Uterus (tissue), 2 donors: ENCODE data around the gene PKP4.

Source experiments
- CTCF ChIP-seq, 4 experiments: fragments of 200-600 bp in 2 of 4; fragments of 450-650 bp in 2 of 4; sonication (generic) in 2 of 4; IDR thresholded peaks; one replicate each; pipeline ENCODE4 v1.5.1; 2016 to 2019; ENCODE audit warnings: antibody characterized with exemption in 4 of 4, mild to moderate bottlenecking in 2 of 4, moderate library complexity in 1 of 4
- POLR2A ChIP-seq, 2 donors: fragments of 450-650 bp; IDR thresholded peaks; one replicate each; pipeline ENCODE4 v1.6.1; 2016; ENCODE audit warnings: antibody characterized with exemption in 2 of 2, mild to moderate bottlenecking in 1 of 2, moderate library complexity in 1 of 2

DNA sequence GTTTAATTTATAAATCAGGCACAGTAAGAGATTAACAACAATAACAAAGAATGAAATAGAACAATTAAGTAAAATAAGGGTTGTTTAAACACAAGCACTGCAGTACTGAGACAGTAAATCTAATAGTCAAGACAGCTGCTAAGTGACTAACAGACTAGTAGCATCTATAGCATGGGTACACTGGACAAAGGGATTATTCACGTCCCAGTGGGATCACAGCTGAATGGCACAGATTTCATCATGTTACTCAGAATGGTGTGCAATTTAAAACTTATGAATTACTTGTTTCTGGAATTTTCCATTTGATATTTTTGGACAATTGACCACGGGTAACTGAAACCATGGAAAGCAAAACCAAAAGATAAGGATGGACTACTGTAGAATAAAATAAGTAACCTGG lies 176.5 kb downstream of the PKP4 start:
- TF ChIP-seq CTCF (IDR thresholded peaks at IDR 0.05) (no peak), POLR2A (IDR thresholded peaks at IDR 0.05) (no peak)
